ENCODE data around the gene VIM. TPM values are rescaled to one million over a fixed set of nuclear protein-coding genes. Genes with fewer than 3 reads are reported as not detected.

VIM gene
- total and polyA plus RNA-seq, 5 donors: 724 to 952 (median 781) TPM

- Histone ChIP-seq H3K9me3 (ENCODE audit: control insufficient read depth, low read length) (no peaks in the 10 kb centered on the region), H3K27me3 (ENCODE audit: control insufficient read depth, insufficient read depth) (no peaks in the 10 kb centered on the region), H3K4me3 (ENCODE audit: low read length) (peak overlapping the region; percentile 33), H3K27ac (ENCODE audit: low read length) (peak overlapping the region; percentile 40), H3K4me1 (ENCODE audit: control insufficient read depth, insufficient read depth, low read length) (no peaks in the 10 kb centered on the region)
- WGBS: 41% methylated on average over 14 of the region's 14 CpGs
- ATAC-seq (no peak), DNase-seq (peak in 2 of 3 donors; percentile 64 to 80)
- intact Hi-C loops (cut with DNase I): loop anchor here in 1 of 4 donors (5.0 kb wide), 1 partner anchor 341 kb away; no protein-coding TSS in a partner anchor
These were observed 5.4 kb downstream of the VIM start for GRCh38 chr10:17233286-17233991.

DNA sequence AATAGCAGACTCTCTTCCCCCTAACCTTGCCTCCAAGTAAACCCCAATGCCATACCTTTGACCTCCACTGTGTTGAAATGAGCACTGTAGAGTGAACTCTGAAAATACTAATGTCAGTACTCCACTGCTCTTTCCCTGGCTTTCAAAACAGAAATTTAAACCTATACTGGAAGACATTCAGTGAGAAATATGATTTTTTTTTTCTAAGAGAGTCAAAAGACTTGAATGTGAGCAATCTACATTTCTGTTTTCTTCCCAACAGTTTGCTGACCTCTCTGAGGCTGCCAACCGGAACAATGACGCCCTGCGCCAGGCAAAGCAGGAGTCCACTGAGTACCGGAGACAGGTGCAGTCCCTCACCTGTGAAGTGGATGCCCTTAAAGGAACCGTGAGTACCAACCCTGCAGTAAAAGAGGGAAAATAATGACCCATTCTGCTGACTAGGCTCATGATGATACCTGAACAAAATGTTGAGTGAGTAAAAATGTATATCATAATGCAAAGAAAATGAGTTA, 6.4 kb downstream of the VIM start:
- H3K27ac ChIP-seq (ENCODE audit: low read length): peak overlapping the region; percentile 25
- ATAC-seq: no peak
- H3K27me3 ChIP-seq (ENCODE audit: control insufficient read depth, insufficient read depth): no peaks in the 10 kb centered on the region
- intact Hi-C loops (cut with DNase I): loop anchor here in 1 of 4 donors (5.0 kb wide), 1 partner anchor 342 kb away; no protein-coding TSS in a partner anchor
- no peak for DNase-seq
- no peaks in the 10 kb centered on the region for H3K4me1 ChIP-seq (ENCODE audit: control insufficient read depth, insufficient read depth, low read length)
- no peaks in the 10 kb centered on the region for H3K9me3 ChIP-seq (ENCODE audit: control insufficient read depth, low read length)
- WGBS: 73% methylated on average over 5 of the region's 5 CpGs
- no peak overlapping the region for H3K4me3 ChIP-seq (ENCODE audit: low read length)

GRCh38 chr10:17235136-17235535, 7.1 kb downstream of the VIM start:
- intact Hi-C loops (cut with DNase I): no loop called here
- H3K27me3 ChIP-seq (ENCODE audit: control insufficient read depth, insufficient read depth): no peaks in the 10 kb centered on the region
- H3K4me3 ChIP-seq (ENCODE audit: low read length): peak overlapping the region; percentile 13
- WGBS: 54% methylated on average over 8 of the region's 8 CpGs
- no peak for ATAC-seq
- DNase-seq: no peak
- peak overlapping the region; percentile 28 for H3K27ac ChIP-seq (ENCODE audit: low read length)
- no peaks in the 10 kb centered on the region for H3K4me1 ChIP-seq (ENCODE audit: control insufficient read depth, insufficient read depth, low read length)
- H3K9me3 ChIP-seq (ENCODE audit: control insufficient read depth, low read length): no peaks in the 10 kb centered on the region

- 32% methylated on average over 1 of the region's 1 CpG for WGBS
- H3K27me3 ChIP-seq (ENCODE audit: control insufficient read depth, insufficient read depth): no peaks in the 10 kb centered on the region
- intact Hi-C loops (cut with DNase I): no loop called here
- H3K4me3 ChIP-seq (ENCODE audit: low read length): no peak overlapping the region
- DNase-seq (no peak), ATAC-seq (peak in 1 of 2 donors; percentile 22)
- H3K9me3 ChIP-seq (ENCODE audit: control insufficient read depth, low read length): no peaks in the 10 kb centered on the region
- H3K27ac ChIP-seq (ENCODE audit: low read length): no peak overlapping the region
- H3K4me1 ChIP-seq (ENCODE audit: control insufficient read depth, insufficient read depth, low read length): no peaks in the 10 kb centered on the region
These were observed 8.6 kb downstream of the VIM start for GRCh38 chr10:17236468-17237148.

GRCh38 chr10:17237149-17237527, 9.1 kb downstream of the VIM start:
- H3K27me3 ChIP-seq (ENCODE audit: control insufficient read depth, insufficient read depth): no peaks in the 10 kb centered on the region
- WGBS: 72% methylated on average over 5 of the region's 5 CpGs
- no peaks in the 10 kb centered on the region for H3K9me3 ChIP-seq (ENCODE audit: control insufficient read depth, low read length)
- H3K4me1 ChIP-seq (ENCODE audit: control insufficient read depth, insufficient read depth, low read length): no peaks in the 10 kb centered on the region
- intact Hi-C loops (cut with DNase I): no loop called here
- DNase-seq (no peak), ATAC-seq (no peak)
- H3K4me3 ChIP-seq (ENCODE audit: low read length): no peak overlapping the region
- H3K27ac ChIP-seq (ENCODE audit: low read length): no peak overlapping the region

- DNase-seq (no peak), ATAC-seq (peak; percentile 8 to 11)
- Histone ChIP-seq H3K27ac (ENCODE audit: low read length) (no peak overlapping the region), H3K27me3 (ENCODE audit: control insufficient read depth, insufficient read depth) (no peaks in the 10 kb centered on the region), H3K4me3 (ENCODE audit: low read length) (no peak overlapping the region), H3K4me1 (ENCODE audit: control insufficient read depth, insufficient read depth, low read length) (no peaks in the 10 kb centered on the region), H3K9me3 (ENCODE audit: control insufficient read depth, low read length) (no peaks in the 10 kb centered on the region)
- 73% methylated on average over 4 of the region's 4 CpGs for WGBS
- intact Hi-C loops (cut with DNase I): no loop called here
These were observed 9.9 kb downstream of the VIM start for GRCh38 chr10:17237915-17238444.

DNA sequence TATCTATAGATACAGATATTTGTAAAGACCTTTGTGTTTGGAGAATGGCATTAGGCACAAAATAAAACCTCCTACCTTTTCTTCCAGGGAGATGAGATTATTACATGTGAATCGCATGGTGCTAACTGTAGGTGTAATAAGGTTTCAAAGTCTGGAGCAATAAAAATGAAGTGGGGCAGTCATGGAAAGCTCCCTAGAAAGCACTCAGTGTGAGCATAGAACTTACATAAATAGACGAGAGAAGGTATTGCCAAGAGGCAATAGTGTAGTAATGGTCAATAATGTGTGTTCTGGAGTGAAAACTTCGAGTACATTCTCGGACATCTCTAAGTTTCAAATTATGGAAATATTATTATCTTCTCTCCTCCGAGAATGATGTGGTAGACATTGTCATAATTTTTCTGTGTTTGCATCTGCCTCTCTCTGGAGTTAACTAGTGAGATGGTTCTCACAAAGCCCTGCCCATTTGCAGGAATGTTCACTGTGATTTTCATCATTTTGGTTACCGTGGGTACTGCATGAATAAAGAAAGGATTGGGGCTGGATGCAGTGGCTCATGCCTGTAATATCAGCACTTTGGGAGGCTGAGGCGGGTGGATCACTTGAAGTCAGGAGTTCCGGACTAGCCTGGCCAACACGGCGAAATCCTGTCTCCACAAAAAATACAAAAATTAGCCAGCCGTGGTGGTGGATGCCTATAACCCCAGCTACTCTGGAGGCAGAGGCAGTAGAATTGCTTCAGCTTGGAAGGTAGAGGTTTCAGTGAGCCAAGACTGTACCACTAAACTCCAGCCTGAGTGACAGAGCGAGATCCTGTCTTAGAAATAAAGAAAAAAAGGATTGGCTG, 10.6 kb downstream of the VIM start:
- Histone ChIP-seq H3K4me3 (ENCODE audit: low read length) (no peak overlapping the region), H3K4me1 (ENCODE audit: control insufficient read depth, insufficient read depth, low read length) (no peaks in the 10 kb centered on the region), H3K9me3 (ENCODE audit: control insufficient read depth, low read length) (no peaks in the 10 kb centered on the region), H3K27me3 (ENCODE audit: control insufficient read depth, insufficient read depth) (no peaks in the 10 kb centered on the region), H3K27ac (ENCODE audit: low read length) (peak overlapping the region; percentile 53)
- peak; percentile 57 to 64 for ATAC-seq
- DNase-seq: peak in 1 of 3 donors; percentile 62
- 51% methylated on average over 12 of the region's 12 CpGs for WGBS
- intact Hi-C loops (cut with DNase I): no loop called here

DNA sequence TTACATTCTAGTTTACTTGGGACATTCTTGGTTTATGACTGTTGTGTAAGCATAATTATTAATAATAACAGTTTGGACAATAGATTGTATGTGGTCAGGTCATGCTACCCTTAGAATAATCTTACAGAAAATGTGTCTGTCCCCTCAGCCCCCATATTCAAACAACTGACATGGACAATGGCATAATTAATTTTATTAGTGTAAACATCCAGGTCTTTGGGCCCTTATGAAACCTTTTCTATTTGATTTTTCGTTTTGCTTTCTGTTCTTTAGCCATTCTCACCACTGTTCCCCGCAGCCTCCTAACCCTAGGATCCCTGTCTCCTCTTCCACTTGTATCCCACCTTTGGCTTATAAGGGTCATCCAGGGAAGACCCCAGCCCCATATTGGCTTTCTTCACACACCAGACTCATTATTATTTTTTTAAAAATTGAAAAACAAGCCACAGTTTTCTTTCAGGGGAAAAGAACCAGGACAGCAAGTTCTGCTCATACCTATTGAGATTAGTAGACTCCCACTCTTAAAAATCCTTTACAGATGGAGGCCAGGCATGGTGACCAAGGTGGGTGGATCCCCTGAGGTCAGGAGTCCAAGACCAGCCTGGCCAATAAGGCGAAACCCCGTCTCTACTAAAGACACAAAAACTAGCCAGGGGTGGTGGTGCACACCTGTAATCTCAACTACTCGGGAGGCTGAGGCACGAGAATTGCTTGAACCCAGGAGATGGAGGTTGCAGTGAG, 11.5 kb downstream of the VIM start:
- Histone ChIP-seq H3K27ac (ENCODE audit: low read length) (no peak overlapping the region), H3K9me3 (ENCODE audit: control insufficient read depth, low read length) (no peaks in the 10 kb centered on the region), H3K27me3 (ENCODE audit: control insufficient read depth, insufficient read depth) (no peaks in the 10 kb centered on the region), H3K4me3 (ENCODE audit: low read length) (no peak overlapping the region), H3K4me1 (ENCODE audit: control insufficient read depth, insufficient read depth, low read length) (no peaks in the 10 kb centered on the region)
- WGBS: 92% methylated on average over 6 of the region's 6 CpGs
- intact Hi-C loops (cut with DNase I): no loop called here
- ATAC-seq: no peak
- DNase-seq: no peak

GRCh38 chr10:17240096-17240495, 12.1 kb downstream of the VIM start:
- 95% methylated on average over 2 of the region's 2 CpGs for WGBS
- no peak for DNase-seq
- intact Hi-C loops (cut with DNase I): no loop called here
- H3K27me3 ChIP-seq (ENCODE audit: control insufficient read depth, insufficient read depth): no peaks in the 10 kb centered on the region
- ATAC-seq: no peak
- no peaks in the 10 kb centered on the region for H3K9me3 ChIP-seq (ENCODE audit: control insufficient read depth, low read length)
- H3K27ac ChIP-seq (ENCODE audit: low read length): no peak overlapping the region
- no peak overlapping the region for H3K4me3 ChIP-seq (ENCODE audit: low read length)
- no peaks in the 10 kb centered on the region for H3K4me1 ChIP-seq (ENCODE audit: control insufficient read depth, insufficient read depth, low read length)

- intact Hi-C loops (cut with DNase I): no loop called here
- Histone ChIP-seq H3K4me1 (ENCODE audit: control insufficient read depth, insufficient read depth, low read length) (no peaks in the 10 kb centered on the region), H3K27me3 (ENCODE audit: control insufficient read depth, insufficient read depth) (no peaks in the 10 kb centered on the region), H3K9me3 (ENCODE audit: control insufficient read depth, low read length) (no peaks in the 10 kb centered on the region), H3K27ac (ENCODE audit: low read length) (no peak overlapping the region), H3K4me3 (ENCODE audit: low read length) (no peak overlapping the region)
- no peak for DNase-seq
- WGBS: 79% methylated on average over 4 of the region's 4 CpGs
- no peak for ATAC-seq
These were observed 12.6 kb downstream of the VIM start for GRCh38 chr10:17240616-17241015.
